22Rv1 (cell line): ENCODE results near the gene TMPRSS7.

Experiments
- H3K27ac ChIP-seq: fragments of 450-650 bp; 2 replicates; pipeline ENCODE4 v1.5.1; 2017
- ZFX ChIP-seq: fragments of 450-650 bp; IDR thresholded peaks from 2 replicates; pipeline ENCODE4 v1.6.1; 2017; ENCODE audit warnings: antibody characterized with exemption, borderline replicate concordance
- TF ChIP-seq, protein P1 (sequence below): fragments of 450-650 bp; IDR thresholded peaks from 2 replicates; pipeline ENCODE4 v1.5.1; 2017; ENCODE audit warnings: mild to moderate bottlenecking

The TMPRSS7 gene

DNA sequence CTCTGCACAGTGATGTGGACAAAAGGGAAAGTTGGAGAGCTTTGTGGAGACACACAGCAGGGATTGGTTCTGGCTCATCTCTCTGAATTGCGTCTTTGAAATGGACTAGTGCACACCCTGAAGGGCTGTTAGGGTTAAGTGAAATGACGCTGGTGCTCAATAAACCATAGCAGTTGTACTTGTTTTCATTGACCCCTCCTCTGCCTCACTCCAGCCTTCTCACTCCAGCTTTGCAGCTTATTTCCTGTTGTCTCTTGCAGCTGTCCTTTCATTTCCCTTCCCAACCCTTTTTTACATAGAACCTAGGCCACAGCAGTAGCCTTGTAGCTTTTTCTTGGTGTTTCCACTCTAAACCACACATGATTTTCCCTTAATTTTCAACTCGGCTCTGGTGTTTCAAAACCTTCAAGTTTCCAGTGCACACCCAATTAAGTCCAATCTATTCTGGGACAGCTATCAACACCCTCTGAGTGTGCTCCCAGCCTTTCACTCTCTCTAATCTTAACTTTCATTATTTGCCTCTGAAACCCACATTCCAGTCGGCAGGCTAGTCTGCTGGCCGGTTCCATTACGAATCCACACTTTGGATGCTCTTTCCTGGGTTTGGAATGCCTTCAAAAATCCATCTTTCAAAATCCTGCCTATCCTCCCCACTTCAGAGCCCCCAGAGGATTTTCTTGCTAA is 58.1 kb downstream of the TMPRSS7 start:
- TF ChIP-seq, protein P1, sequence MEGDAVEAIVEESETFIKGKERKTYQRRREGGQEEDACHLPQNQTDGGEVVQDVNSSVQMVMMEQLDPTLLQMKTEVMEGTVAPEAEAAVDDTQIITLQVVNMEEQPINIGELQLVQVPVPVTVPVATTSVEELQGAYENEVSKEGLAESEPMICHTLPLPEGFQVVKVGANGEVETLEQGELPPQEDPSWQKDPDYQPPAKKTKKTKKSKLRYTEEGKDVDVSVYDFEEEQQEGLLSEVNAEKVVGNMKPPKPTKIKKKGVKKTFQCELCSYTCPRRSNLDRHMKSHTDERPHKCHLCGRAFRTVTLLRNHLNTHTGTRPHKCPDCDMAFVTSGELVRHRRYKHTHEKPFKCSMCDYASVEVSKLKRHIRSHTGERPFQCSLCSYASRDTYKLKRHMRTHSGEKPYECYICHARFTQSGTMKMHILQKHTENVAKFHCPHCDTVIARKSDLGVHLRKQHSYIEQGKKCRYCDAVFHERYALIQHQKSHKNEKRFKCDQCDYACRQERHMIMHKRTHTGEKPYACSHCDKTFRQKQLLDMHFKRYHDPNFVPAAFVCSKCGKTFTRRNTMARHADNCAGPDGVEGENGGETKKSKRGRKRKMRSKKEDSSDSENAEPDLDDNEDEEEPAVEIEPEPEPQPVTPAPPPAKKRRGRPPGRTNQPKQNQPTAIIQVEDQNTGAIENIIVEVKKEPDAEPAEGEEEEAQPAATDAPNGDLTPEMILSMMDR = no peak
- no peak for TF ChIP-seq ZFX
- no peak overlapping the region for H3K27ac ChIP-seq

DNA sequence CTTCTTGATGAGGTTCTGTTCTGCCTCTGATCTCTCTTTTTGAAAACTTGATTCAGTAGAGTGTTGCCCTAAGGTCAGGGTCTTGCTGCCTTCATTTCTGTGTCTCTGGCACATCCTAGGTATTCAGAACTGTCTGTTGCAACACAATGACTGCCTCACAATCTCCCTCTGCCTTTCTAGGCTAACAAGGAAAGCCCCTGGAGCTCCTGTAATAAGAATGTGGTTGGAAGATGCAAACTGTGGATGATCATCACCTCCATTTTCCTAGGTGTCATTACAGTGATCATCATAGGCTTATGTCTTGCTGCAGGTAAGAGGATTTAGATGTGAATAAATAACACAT is 58.6 kb downstream of the TMPRSS7 start:
- TF ChIP-seq, protein P1 = no peak
- TF ChIP-seq ZFX = no peak
- no peak overlapping the region for H3K27ac ChIP-seq

DNA sequence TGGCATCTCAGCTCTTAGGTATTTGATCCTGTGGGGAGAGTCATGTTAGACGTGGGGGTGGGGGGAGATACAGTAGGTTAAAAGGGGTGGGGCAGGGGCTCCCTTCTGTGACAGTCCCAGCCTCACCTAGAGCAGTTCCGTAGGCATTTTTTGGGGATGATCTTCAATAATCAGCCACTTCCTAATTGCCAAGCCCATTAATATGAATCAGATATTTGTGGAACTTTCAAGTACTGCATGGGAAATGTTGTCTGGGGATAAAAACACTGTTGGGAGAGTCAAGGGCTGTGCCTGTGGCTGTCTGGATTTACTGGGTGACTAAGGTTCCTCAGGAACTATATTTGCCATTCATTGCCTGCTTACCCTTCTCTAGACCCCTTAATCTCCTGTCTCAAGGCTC is 61.2 kb downstream of the TMPRSS7 start:
- no peak for TF ChIP-seq ZFX
- TF ChIP-seq, protein P1 = no peak
- no peak overlapping the region for H3K27ac ChIP-seq

DNA sequence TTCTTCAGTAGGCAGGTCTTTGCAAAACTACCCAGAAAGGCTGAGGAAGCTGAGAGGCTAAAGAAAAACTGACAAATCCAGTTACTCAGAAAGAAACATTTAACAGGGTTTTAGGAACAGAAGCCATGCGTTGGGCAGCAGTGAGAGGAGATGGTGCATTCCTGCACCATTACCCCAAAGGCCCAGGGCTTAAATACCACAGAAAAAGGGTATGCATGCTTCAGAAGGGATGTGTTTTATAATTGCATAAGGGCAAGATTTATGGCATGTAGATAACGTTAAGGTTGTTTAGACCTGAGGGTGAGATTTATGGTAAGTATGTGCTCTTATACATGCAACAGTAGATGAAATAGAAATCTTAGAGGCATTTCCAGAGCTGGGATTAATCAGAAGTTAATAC is 61.6 kb downstream of the TMPRSS7 start:
- H3K27ac ChIP-seq = no peak overlapping the region
- no peak for TF ChIP-seq ZFX

DNA sequence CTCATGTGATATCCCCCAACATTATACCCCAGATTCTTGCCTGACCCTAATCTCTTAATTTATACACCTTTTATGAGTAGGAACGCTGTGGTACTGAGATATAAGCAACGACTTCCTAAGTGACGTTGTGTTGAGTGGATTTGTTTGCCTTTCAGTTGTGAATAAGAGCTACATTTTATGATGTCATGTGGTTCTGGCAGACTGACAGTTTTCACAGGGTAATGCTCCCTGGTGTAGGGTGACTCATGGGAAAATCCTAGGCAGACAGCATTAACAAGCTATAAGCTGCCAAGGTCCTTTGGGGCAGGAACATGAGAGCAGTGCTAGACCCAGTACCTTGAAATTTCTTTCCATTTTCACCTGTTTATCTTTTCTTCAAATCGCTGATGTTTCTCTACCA is 62.8 kb downstream of the TMPRSS7 start:
- H3K27ac ChIP-seq = no peak overlapping the region
- TF ChIP-seq, protein P1 = no peak
- TF ChIP-seq ZFX = no peak

DNA sequence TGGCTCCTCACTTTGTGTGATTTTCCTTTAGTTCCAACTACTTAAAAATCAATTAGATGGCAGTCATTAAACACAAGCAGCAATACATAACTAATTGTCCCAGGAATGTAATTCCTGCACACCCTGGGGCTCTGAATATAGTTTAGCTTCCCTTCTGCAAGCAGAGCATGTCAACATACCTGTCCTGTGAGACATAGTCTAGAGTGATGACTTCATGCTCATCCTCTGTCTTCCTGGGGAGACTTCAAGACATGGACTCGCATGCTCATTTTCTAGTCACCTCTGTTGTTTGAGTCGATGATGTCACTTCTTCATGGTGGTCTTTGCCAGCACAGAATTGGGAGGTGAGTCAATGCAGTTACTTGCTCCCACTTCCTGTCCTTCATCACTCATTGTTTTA is 67.4 kb downstream of the TMPRSS7 start:
- H3K27ac ChIP-seq = no peak overlapping the region
- TF ChIP-seq, protein P1 = no peak
- TF ChIP-seq ZFX = no peak

DNA sequence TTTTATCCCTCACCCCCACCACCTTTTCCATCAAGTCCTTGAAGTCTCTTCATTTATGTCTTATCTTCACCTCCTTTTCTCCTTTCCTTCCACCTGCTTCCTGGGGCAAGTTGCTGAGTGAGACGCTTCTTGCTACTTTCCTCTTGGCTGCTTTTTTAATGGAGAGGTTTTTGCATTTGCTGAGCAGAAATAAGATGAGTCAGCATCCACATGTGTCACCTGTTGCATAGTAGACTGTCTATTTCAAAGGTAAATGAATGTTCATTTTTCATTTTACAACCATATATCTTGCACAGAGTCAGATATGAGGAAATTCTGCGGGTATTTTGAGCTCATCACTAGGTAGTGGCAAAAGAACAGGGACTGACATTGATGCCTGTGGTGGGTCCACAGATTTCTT is 70.2 kb downstream of the TMPRSS7 start:
- no peak overlapping the region for H3K27ac ChIP-seq
- TF ChIP-seq, protein P1 = no peak
- TF ChIP-seq ZFX = no peak

DNA sequence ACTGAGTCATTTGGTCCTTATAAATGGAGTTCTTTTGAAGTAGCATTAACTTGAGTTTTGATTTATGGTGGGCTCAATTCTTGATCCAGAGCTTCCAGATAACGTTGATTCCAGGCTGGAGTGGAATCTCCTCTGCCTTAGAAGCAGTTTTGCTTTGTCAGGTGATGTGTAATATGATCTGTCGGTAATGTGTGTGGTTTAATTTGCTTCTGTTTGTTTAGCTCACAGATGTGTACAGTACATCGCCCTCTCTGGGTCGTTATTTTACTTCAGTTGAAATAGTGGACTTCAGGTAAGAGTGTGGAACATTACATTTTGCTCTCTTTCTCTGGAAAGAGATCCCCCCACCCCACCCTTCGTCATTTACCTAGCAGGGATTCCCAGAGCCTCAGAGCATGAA is 74.8 kb downstream of the TMPRSS7 start:
- TF ChIP-seq, protein P1 = no peak
- TF ChIP-seq ZFX = no peak
- peak overlapping the region; percentile 62 for H3K27ac ChIP-seq
